GM12878 (cell line): ENCODE data around the gene CDH4. TPM values are rescaled to one million over a fixed set of nuclear protein-coding genes. Genes with fewer than 3 reads are reported as not detected.

Experiments used
- BCL3 ChIP-seq: IDR thresholded peaks from 2 replicates; pipeline ENCODE4 v1.6.1; 2011; ENCODE audit warnings: borderline replicate concordance, low read depth, mild to moderate bottlenecking, moderate library complexity, low read length; ENCODE audit not compliant: insufficient read depth, poor library complexity, severe bottlenecking
- CHD4 ChIP-seq: fragments of 200-600 bp; sonication (generic); IDR thresholded peaks from 2 replicates; pipeline ENCODE4 v1.6.1; 2016; ENCODE audit warnings: mild to moderate bottlenecking
- JUND ChIP-seq: IDR thresholded peaks from 2 replicates; pipeline ENCODE4 v1.6.1; 2012; ENCODE audit warnings: low read depth, mild to moderate bottlenecking, low read length, improper control_type of control experiment, moderate library complexity
- LARP7 ChIP-seq: fragments of 450-650 bp; IDR thresholded peaks from 2 replicates; pipeline ENCODE4 v1.6.1; 2017; ENCODE audit warnings: mild to moderate bottlenecking
- MXI1 ChIP-seq: fragments of 150-350 bp; IDR thresholded peaks from 2 replicates; pipeline ENCODE4 v1.6.1; 2011; ENCODE audit warnings: low read depth, mild to moderate bottlenecking, inconsistent platforms, low read length, improper control_type of control experiment
- NR2F1 ChIP-seq: fragments of 450-650 bp; conservative IDR thresholded peaks from 2 replicates; pipeline ENCODE4 v1.6.1; 2017; ENCODE audit warnings: mild to moderate bottlenecking
- RCOR1 ChIP-seq: conservative IDR thresholded peaks from 2 replicates; pipeline ENCODE4 v1.6.1; 2012; ENCODE audit warnings: low read depth, low read length, improper control_type of control experiment
- SP1 ChIP-seq: IDR thresholded peaks from one replicate; pipeline ENCODE4 v1.6.1; 2011; ENCODE audit warnings: low read depth, low read length
- ZNF687 ChIP-seq: fragments of 450-650 bp; IDR thresholded peaks from 2 replicates; pipeline ENCODE4 v1.6.1; 2017; ENCODE audit warnings: mild to moderate bottlenecking, moderate library complexity
- polyA plus RNA-seq, 11 experiments: library from polyadenylated mRNA; depleted of rRNA in 4 of 11; unstranded in 6 of 11; stranded (reverse) in 5 of 11; fragments of >200 nt; fragmentation: Nextera tagmentation in 4 of 11; fragmentation: Illumina TruSeq in 1 of 11; extraction: Ambion mirVana in 4 of 11; extraction: Trizol in 1 of 11; gene quantifications; 1 replicate in 1 of 11; 2 replicates in 10 of 11; pipeline versions ENCODE4 v1.2.1 to v1.2.3, GENCODE V29; 2011 to 2016; ENCODE audit warnings: inconsistent platforms in 2 of 11, missing spikeins in 2 of 11, low read depth in 1 of 11
- total RNA-seq, 4 experiments: library from RNA; depleted of rRNA in 3 of 4; stranded (reverse); fragments of >200 nt in 3 of 4; fragmentation: Illumina TruSeq in 1 of 4; extraction: Trizol in 1 of 4; gene quantifications; 2 replicates each; pipeline versions ENCODE4 v1.2.1 to v1.2.3, GENCODE V29; 2013 to 2021

The CDH4 gene
- total and polyA plus RNA-seq, 10 of the 15 experiments (the other 5 are each of a cell fraction or from before 2014, with no cell fraction given), result not detected

- no peak for TF ChIP-seq ZNF687
- TF ChIP-seq LARP7, result no peak
- no peak for TF ChIP-seq NR2F1
- no peak for TF ChIP-seq CHD4
- no peak for TF ChIP-seq RCOR1
- TF ChIP-seq SP1, result no peak
- no peak for TF ChIP-seq MXI1
- TF ChIP-seq JUND, result no peak
- no peak for TF ChIP-seq BCL3
Measured at GRCh38 chr20:61856626-61857413, 604.8 kb downstream of the CDH4 start (continued).
